Fibroblast of skin of scalp (primary cell): Measurements from ENCODE around the gene FGL2.
"Not testable (repeated sequence)": the region's sequence is repeated elsewhere in the genome, so short reads cannot be mapped to it uniquely, and the experiment has no call there.

Source experiments
- DNase-seq: peaks from one replicate; pipeline ENCODE4 v3.0.0-alpha.2; 2013

FGL2 gene

GRCh38 chr7:77216181-77216845 lies 16.7 kb upstream of the FGL2 start:
- no peak for DNase-seq

- DNase-seq, result no peak
Observed at GRCh38 chr7:77209479-77210139, 10.0 kb upstream of the FGL2 start.

GRCh38 chr7:77208416-77208815 lies 8.8 kb upstream of the FGL2 start:
- no peak for DNase-seq

- peak; percentile 50 for DNase-seq
Observed at GRCh38 chr7:77205706-77206105, 6.1 kb upstream of the FGL2 start.

- DNase-seq, result no peak
Observed at GRCh38 chr7:77202481-77202976, 2.9 kb upstream of the FGL2 start.

- no peak for DNase-seq
Observed at GRCh38 chr7:77200542-77200941, 923 bp upstream of the FGL2 start.

GRCh38 chr7:77197141-77197540 lies 2.5 kb downstream of the FGL2 start:
- DNase-seq, result no peak

GRCh38 chr7:77188731-77189437 lies 10.7 kb downstream of the FGL2 start:
- DNase-seq, result no peak

GRCh38 chr7:77185866-77186265 lies 13.8 kb downstream of the FGL2 start:
- DNase-seq, result no peak

- no peak for DNase-seq
Observed at GRCh38 chr7:77184990-77185389, 14.6 kb downstream of the FGL2 start.

- DNase-seq, result no peak
Observed at GRCh38 chr7:77184463-77184862, 15.2 kb downstream of the FGL2 start.

- DNase-seq, result no peak
Observed at GRCh38 chr7:77182261-77182660, 17.4 kb downstream of the FGL2 start.

- DNase-seq, result no peak
Observed at GRCh38 chr7:77181734-77182133, 17.9 kb downstream of the FGL2 start.

GRCh38 chr7:77181015-77181595 lies 18.5 kb downstream of the FGL2 start:
- no peak for DNase-seq

- not testable (repeated sequence) for DNase-seq
Observed at GRCh38 chr7:77178024-77178423, 21.6 kb downstream of the FGL2 start.

- not testable (repeated sequence) for DNase-seq
Observed at GRCh38 chr7:77177321-77177904, 22.2 kb downstream of the FGL2 start.

- not testable (repeated sequence) for DNase-seq
Observed at GRCh38 chr7:77175274-77175800, 24.3 kb downstream of the FGL2 start.

- DNase-seq, result not testable (repeated sequence)
Observed at GRCh38 chr7:77174418-77174817, 25.2 kb downstream of the FGL2 start.

- DNase-seq, result peak; percentile 3
Observed at GRCh38 chr7:77172437-77173172, 27.0 kb downstream of the FGL2 start.

- not testable (repeated sequence) for DNase-seq
Observed at GRCh38 chr7:77171073-77171472, 28.5 kb downstream of the FGL2 start.

- DNase-seq, result no peak
Observed at GRCh38 chr7:77157446-77157845, 42.2 kb downstream of the FGL2 start.

GRCh38 chr7:77157034-77157433 lies 42.6 kb downstream of the FGL2 start:
- DNase-seq, result not testable (repeated sequence)
